H9 (cell line): ENCODE measurements around the gene RASAL1. TPM values are rescaled to one million over a fixed set of nuclear protein-coding genes. Genes with fewer than 3 reads are reported as not detected.

Experiments used
- DNase-seq: peaks from one replicate; pipeline ENCODE4 v3.0.0-alpha.2; 2017
- H2AFZ ChIP-seq: one replicate; pipeline ENCODE4 v1.6.1; 2013; ENCODE audit warnings: mild to moderate bottlenecking, low read length, control low read depth, moderate library complexity
- H2AK5ac ChIP-seq: 2 replicates; pipeline ENCODE4 v1.6.1; 2013; ENCODE audit warnings: low read length, control low read depth, mixed read lengths; ENCODE audit not compliant: insufficient read length
- H2BK120ac ChIP-seq: one replicate; pipeline ENCODE4 v1.6.1; 2013; ENCODE audit warnings: low read depth, mild to moderate bottlenecking, low read length, control low read depth, inconsistent platforms; ENCODE audit not compliant: poor library complexity, severe bottlenecking
- H2BK12ac ChIP-seq: 2 replicates; pipeline ENCODE4 v1.6.1; 2013; ENCODE audit warnings: low read length, control low read depth, mixed read lengths, low read depth; ENCODE audit not compliant: insufficient read length
- H2BK15ac ChIP-seq: 2 replicates; pipeline ENCODE4 v1.6.1; 2013; ENCODE audit warnings: low read depth, low read length, control low read depth
- H2BK20ac ChIP-seq: one replicate; pipeline ENCODE4 v1.6.1; 2013; ENCODE audit warnings: low read depth, mild to moderate bottlenecking, low read length, control low read depth, inconsistent platforms; ENCODE audit not compliant: poor library complexity, severe bottlenecking
- H2BK5ac ChIP-seq: 2 replicates; pipeline ENCODE4 v1.6.1; 2013; ENCODE audit warnings: low read length, control low read depth, mixed read lengths; ENCODE audit not compliant: insufficient read length
- H3K14ac ChIP-seq: 2 replicates; pipeline ENCODE4 v1.6.1; 2013; ENCODE audit warnings: low read length, control low read depth; ENCODE audit not compliant: insufficient read depth
- H3K18ac ChIP-seq: 2 replicates; pipeline ENCODE4 v1.6.1; 2013; ENCODE audit warnings: low read depth, mild to moderate bottlenecking, mixed read lengths, low read length, control low read depth; ENCODE audit not compliant: insufficient read length
- H3K23ac ChIP-seq: 2 replicates; pipeline ENCODE4 v1.6.1; 2013; ENCODE audit warnings: low read length, control low read depth, mixed read lengths, low read depth; ENCODE audit not compliant: insufficient read length
- H3K23me2 ChIP-seq: 2 replicates; pipeline ENCODE4 v1.6.1; 2013; ENCODE audit warnings: low read depth, mild to moderate bottlenecking, mixed read lengths, low read length, control low read depth; ENCODE audit not compliant: insufficient read length, poor library complexity, severe bottlenecking
- H3K27ac ChIP-seq: 2 replicates; pipeline ENCODE4 v1.5.1; 2013; ENCODE audit warnings: low read length, control low read depth, mixed read lengths, low read depth; ENCODE audit not compliant: insufficient read length
- H3K27me3 ChIP-seq: 2 replicates; pipeline ENCODE4 v1.6.1; 2013; ENCODE audit warnings: low read length, control low read depth, inconsistent platforms; ENCODE audit not compliant: insufficient read depth
- H3K4ac ChIP-seq: 2 replicates; pipeline ENCODE4 v1.6.1; 2013; ENCODE audit warnings: low read depth, mild to moderate bottlenecking, control low read depth, inconsistent platforms, low read length, moderate library complexity
- H3K4me1 ChIP-seq: 2 replicates; pipeline ENCODE4 v1.6.1; 2013; ENCODE audit warnings: low read length, control low read depth, inconsistent platforms; ENCODE audit not compliant: insufficient read depth
- H3K4me2 ChIP-seq: 2 replicates; pipeline ENCODE4 v1.6.1; 2013; ENCODE audit warnings: low read length, control low read depth, mixed read lengths; ENCODE audit not compliant: insufficient read length, insufficient read depth
- H3K56ac ChIP-seq: 2 replicates; pipeline ENCODE4 v1.6.1; 2013; ENCODE audit warnings: low read depth, mild to moderate bottlenecking, mixed read lengths, low read length, control low read depth; ENCODE audit not compliant: insufficient read length
- H3K79me1 ChIP-seq: 2 replicates; pipeline ENCODE4 v1.6.1; 2013; ENCODE audit warnings: low read depth, mild to moderate bottlenecking, moderate library complexity, low read length, control low read depth, inconsistent platforms; ENCODE audit not compliant: insufficient read depth, poor library complexity, severe bottlenecking
- H3K79me2 ChIP-seq: 2 replicates; pipeline ENCODE4 v1.6.1; 2013; ENCODE audit warnings: low read length, control low read depth, inconsistent platforms; ENCODE audit not compliant: insufficient read depth
- H3K9ac ChIP-seq: 2 replicates; pipeline ENCODE4 v1.6.1; 2013; ENCODE audit warnings: low read length, control low read depth, mixed read lengths; ENCODE audit not compliant: insufficient read length; ENCODE audit errors: extremely low read depth
- H3K9me3 ChIP-seq: one replicate; pipeline ENCODE4 v1.6.1; 2013; ENCODE audit warnings: low read depth, low read length, inconsistent platforms; ENCODE audit not compliant: control insufficient read depth
- H3T11ph ChIP-seq: one replicate; pipeline ENCODE4 v1.6.1; 2013; ENCODE audit warnings: mild to moderate bottlenecking, low read length, control low read depth, inconsistent platforms
- H4K20me1 ChIP-seq: one replicate; pipeline ENCODE4 v1.6.1; 2013; ENCODE audit not compliant: control insufficient read depth, insufficient read length, insufficient read depth
- H4K5ac ChIP-seq: 2 replicates; pipeline ENCODE4 v1.6.1; 2013; ENCODE audit warnings: low read depth, mild to moderate bottlenecking, mixed read lengths, low read length, control low read depth; ENCODE audit not compliant: insufficient read length
- H4K8ac ChIP-seq: replicated peaks from 2 replicates; pipeline ENCODE4 v1.6.1; 2013; ENCODE audit warnings: low read length, control low read depth, mixed read lengths, low read depth; ENCODE audit not compliant: insufficient read length
- H4K91ac ChIP-seq: 2 replicates; pipeline ENCODE4 v1.6.1; 2013; ENCODE audit warnings: low read depth, mild to moderate bottlenecking, moderate library complexity, mixed read lengths, low read length, control low read depth; ENCODE audit not compliant: insufficient read length
- H3K27ac Mint-ChIP-seq, 3 experiments: 2 replicates in 2 of 3; 3 replicates in 1 of 3; pipeline ENCODE4 v1.8.0; 2020 to 2021; ENCODE audit warnings: mixed read lengths in 3 of 3, mild to moderate bottlenecking in 1 of 3, moderate library complexity in 1 of 3
- H3K27me3 Mint-ChIP-seq: 2 replicates; pipeline ENCODE4 v1.8.0; 2021; ENCODE audit warnings: low read depth, mild to moderate bottlenecking, moderate library complexity, mixed read lengths
- H3K36me3 Mint-ChIP-seq, 3 experiments: 2 replicates in 2 of 3; 3 replicates in 1 of 3; pipeline ENCODE4 v1.8.0; 2020 to 2021; ENCODE audit warnings: low read depth in 3 of 3, mixed read lengths in 3 of 3; ENCODE audit not compliant: insufficient read depth in 1 of 3
- H3K4me1 Mint-ChIP-seq, 2 experiments: 2 replicates each; pipeline ENCODE4 v1.8.0; 2020; ENCODE audit warnings: mixed read lengths in 2 of 2
- H3K4me3 Mint-ChIP-seq, 2 experiments: 2 replicates in 1 of 2; 3 replicates in 1 of 2; pipeline ENCODE4 v1.8.0; 2020 to 2021; ENCODE audit warnings: mild to moderate bottlenecking in 2 of 2, mixed read lengths in 2 of 2, moderate library complexity in 1 of 2
- H3K9me3 Mint-ChIP-seq, 2 experiments: 2 replicates in 1 of 2; 3 replicates in 1 of 2; pipeline ENCODE4 v1.8.0; 2020; ENCODE audit warnings: mild to moderate bottlenecking in 2 of 2, mixed read lengths in 2 of 2, moderate library complexity in 1 of 2
- CTCF ChIP-seq: fragments of 200-600 bp; sonication (generic); conservative IDR thresholded peaks from 3 replicates; pipeline ENCODE4 v1.8.0; 2021; ENCODE audit warnings: antibody characterized with exemption, mild to moderate bottlenecking
- WGBS: extraction: QIAGEN DNeasy Blood & Tissue Kit; methylation state at CpG from one replicate; pipeline ENCODE4 v1.1.7; 2013; ENCODE audit warnings: missing lambda C conversion rate, low lambda C conversion rate, mixed read lengths; ENCODE audit not compliant: insufficient read length; ENCODE audit errors: extremely low coverage; 5-methylcytosine and 5-hydroxymethylcytosine counted together
- total RNA-seq: library from RNA; stranded (reverse); gene quantifications from 2 replicates; pipeline ENCODE4 v1.2.1, GENCODE V29; 2021

RASAL1 gene
- total RNA-seq, 1 experiment from 2014 or later = 2.3 TPM

- Histone ChIP-seq H2BK120ac (no peak overlapping the region), H3K14ac (no peak overlapping the region), H4K20me1 (no peaks in the 10 kb centered on the region), H2AFZ (no peak overlapping the region), H4K5ac (no peak overlapping the region), H3K9me3 (no peaks in the 10 kb centered on the region), H3K9ac (no peak overlapping the region), H4K91ac (no peak overlapping the region), H3K79me1 (no peaks in the 10 kb centered on the region), H2BK5ac (no peak overlapping the region), H3K4ac (no peak overlapping the region), H4K8ac (no peak overlapping the region), H3K56ac (no peak overlapping the region), H2BK15ac (no peak overlapping the region), H3K27ac (no peak overlapping the region), H2AK5ac (no peak overlapping the region), H2BK12ac (no peak overlapping the region), H3K18ac (no peak overlapping the region), H3T11ph (no peak overlapping the region), H3K4me2 (no peak overlapping the region), H3K27me3 (peaks cover 5% of the 10 kb centered on the region; the same call in 1 of the 2 replicates), H2BK20ac (no peak overlapping the region), H3K4me1 (no peaks in the 10 kb centered on the region), H3K79me2 (no peaks in the 10 kb centered on the region), H3K23me2 (peaks cover 2% of the 10 kb centered on the region), H3K23ac (no peak overlapping the region)
- H3K4me1 Mint-ChIP-seq = peaks cover 8 to 25% of the 10 kb centered on the region in 2 experiments
- no peak overlapping the region for H3K27ac Mint-ChIP-seq
- no peaks in the 10 kb centered on the region; a peak in 1 of 7 replicates for H3K36me3 Mint-ChIP-seq
- WGBS = no CpG with 5 or more reads among the region's 7 CpGs
- no peak overlapping the region for H3K4me3 Mint-ChIP-seq
- no peak for DNase-seq
- no peak for TF ChIP-seq CTCF
- no peaks in the 10 kb centered on the region; a peak in 1 of 5 replicates for H3K9me3 Mint-ChIP-seq
- peaks cover 35% of the 10 kb centered on the region for H3K27me3 Mint-ChIP-seq
Observed at GRCh38 chr12:113060336-113060960, 75.1 kb downstream of the RASAL1 start.
